B cell (primary cell): ENCODE measurements around the gene GSDME. TPM values are rescaled to one million over a fixed set of nuclear protein-coding genes. Genes with fewer than 3 reads are reported as not detected.
A peak's percentile ranks its signal among the peaks of the same experiment; 100 is the strongest.

ENCODE experiments used
- ATAC-seq: fragments of 200-7000 bp; cut with Tn5 transposase; one replicate; pipeline ENCODE4 v1.10.0; 2021; ENCODE audit warnings: low read depth, mild to moderate bottlenecking, moderate number of reproducible peaks, moderate library complexity
- CTCF ChIA-PET: fragments of 350-600 bp; sonication (Branson Sonifier 250); formaldehyde crosslinking; loops from one replicate; lab custom pipeline; 2021; ENCODE audit warnings: antibody characterized with exemption, inconsistent platforms; lab: Charles Lee
- POLR2A ChIA-PET: fragments of 350-600 bp; sonication (Branson Sonifier 250); formaldehyde crosslinking; loops from one replicate; lab custom pipeline; 2021; ENCODE audit warnings: antibody characterized with exemption; lab: Charles Lee
- DNase-seq: peaks from one replicate; pipeline ENCODE4 v3.0.0; 2013
- H2AFZ ChIP-seq: 2 replicates; pipeline ENCODE4 v1.6.1; 2012; ENCODE audit warnings: mild to moderate bottlenecking, low read depth, low read length; ENCODE audit not compliant: insufficient read depth, poor library complexity, severe bottlenecking
- H3K27ac ChIP-seq, 2 donors: 1 replicate in 1 of 2; 2 replicates in 1 of 2; pipeline ENCODE4 v1.5.1; 2012 to 2013; ENCODE audit warnings: low read length in 2 of 2, mild to moderate bottlenecking in 2 of 2, moderate library complexity in 1 of 2
- H3K27me3 ChIP-seq, 4 experiments: fragments of 200-600 bp in 1 of 4; sonication (generic) in 1 of 4; replicated peaks in 1 of 4; 1 replicate in 2 of 4; 2 replicates in 2 of 4; pipeline versions ENCODE4 v1.6.1 to v1.7.0; 2013 to 2016; ENCODE audit warnings: low read length in 3 of 4, mild to moderate bottlenecking in 2 of 4, mixed read lengths in 1 of 4, moderate library complexity in 1 of 4; ENCODE audit not compliant: insufficient read depth in 4 of 4, control insufficient read depth in 3 of 4; ENCODE audit errors: control extremely low read depth in 1 of 4
- H3K36me3 ChIP-seq, 2 experiments: replicated peaks in 1 of 2; 1 replicate in 1 of 2; 2 replicates in 1 of 2; pipeline versions ENCODE4 v1.6.1 to v1.7.1; 2013; ENCODE audit warnings: low read length in 1 of 2; ENCODE audit not compliant: insufficient read depth in 2 of 2, control insufficient read depth in 1 of 2; ENCODE audit errors: control extremely low read depth in 1 of 2, extremely low read depth in 1 of 2
- H3K4me1 ChIP-seq, 2 donors: fragments of 200-600 bp in 1 of 2; sonication (generic) in 1 of 2; 1 replicate in 1 of 2; 2 replicates in 1 of 2; pipeline versions ENCODE4 v1.5.1 to v1.6.1; 2013 to 2017; ENCODE audit warnings: low read length in 2 of 2; ENCODE audit not compliant: control insufficient read depth in 2 of 2, insufficient read depth in 2 of 2
- H3K4me2 ChIP-seq: replicated peaks from 2 replicates; pipeline ENCODE3; 2012; ENCODE audit warnings: mild to moderate bottlenecking, low read depth, low read length; ENCODE audit not compliant: poor library complexity, severe bottlenecking
- H3K4me3 ChIP-seq, 5 experiments: fragments of 200-600 bp in 1 of 5; sonication (generic) in 1 of 5; 1 replicate in 3 of 5; 2 replicates in 2 of 5; pipeline versions ENCODE4 v1.5.1 to v1.7.0; 2011 to 2016; ENCODE audit warnings: low read length in 4 of 5, mild to moderate bottlenecking in 4 of 5, low read depth in 2 of 5, control low read depth in 1 of 5, moderate library complexity in 1 of 5; ENCODE audit not compliant: insufficient read depth in 1 of 5; ENCODE audit errors: control extremely low read depth in 1 of 5, extremely low read depth in 1 of 5
- H3K79me2 ChIP-seq: fragments of 200-600 bp; sonication (generic); one replicate; pipeline ENCODE4 v1.6.0; 2016; ENCODE audit warnings: low read length; ENCODE audit not compliant: control insufficient read depth, insufficient read depth
- H3K9ac ChIP-seq: fragments of 200-600 bp; sonication (generic); 2 replicates; pipeline ENCODE4 v1.6.1; 2017; ENCODE audit warnings: mild to moderate bottlenecking, low read length, moderate library complexity
- H3K9me3 ChIP-seq, 3 donors: one replicate each; pipeline versions ENCODE4 v1.6.1 to v1.7.1; 2013; ENCODE audit warnings: low read length in 2 of 3; ENCODE audit not compliant: control insufficient read depth in 2 of 3, insufficient read depth in 1 of 3; ENCODE audit errors: control extremely low read depth in 1 of 3
- H4K20me1 ChIP-seq: 2 replicates; pipeline ENCODE4 v1.6.0; 2012; ENCODE audit warnings: mild to moderate bottlenecking, low read length; ENCODE audit not compliant: insufficient read depth, control insufficient read depth, poor library complexity, severe bottlenecking
- H3K27ac Mint-ChIP-seq: one replicate; pipeline ENCODE4 v1.8.0; 2021; ENCODE audit warnings: mixed read lengths
- H3K27me3 Mint-ChIP-seq: one replicate; pipeline ENCODE4 v1.8.0; 2021; ENCODE audit warnings: mixed read lengths
- H3K4me1 Mint-ChIP-seq: one replicate; pipeline ENCODE4 v1.8.0; 2021; ENCODE audit warnings: mixed read lengths
- H3K4me3 Mint-ChIP-seq: one replicate; pipeline ENCODE4 v1.8.0; 2021; ENCODE audit warnings: mixed read lengths
- H3K9me3 Mint-ChIP-seq: one replicate; pipeline ENCODE4 v1.8.0; 2022; ENCODE audit warnings: mixed read lengths; ENCODE audit not compliant: insufficient read depth
- EZH2 ChIP-seq: IDR thresholded peaks from 2 replicates; pipeline ENCODE4 v1.6.1; 2012; ENCODE audit warnings: borderline replicate concordance, low read depth, mild to moderate bottlenecking, moderate library complexity, low read length; ENCODE audit not compliant: insufficient read depth, poor library complexity, severe bottlenecking
- WGBS: methylation state at CpG from one replicate; pipeline ENCODE4 v1.1.5; 2013; ENCODE audit warnings: missing lambda C conversion rate; ENCODE audit not compliant: insufficient coverage; 5-methylcytosine and 5-hydroxymethylcytosine counted together
- intact Hi-C: fragments of 100-400 bp; cut with micrococcal nuclease; formaldehyde crosslinking; loops from one replicate; pipeline ENCODE4 v1.10.0; 2022
- polyA plus RNA-seq: library from polyadenylated mRNA; depleted of rRNA; stranded (reverse); fragments of >200 nt; gene quantifications from 2 replicates; pipeline ENCODE4 v1.2.3, GENCODE V29; 2012
- total RNA-seq, 2 donors: library from RNA; stranded (reverse); fragments of 120-200 nt in 1 of 2; gene quantifications; 1 replicate in 1 of 2; 2 replicates in 1 of 2; pipeline versions ENCODE4 v1.2.3 to v1.2.4, GENCODE V29; 2013 to 2022
- TF ChIP-seq, protein P1 (sequence below): fragments of 200-600 bp; IDR thresholded peaks from one replicate; pipeline ENCODE4 v1.8.0; 2022; ENCODE audit warnings: antibody characterized with exemption, mild to moderate bottlenecking

Gene GSDME
- total and polyA plus RNA-seq, 2 donors (not counting 1 experiment from before 2014, with no cell fraction given): 7.0 to 11.9 TPM

DNA sequence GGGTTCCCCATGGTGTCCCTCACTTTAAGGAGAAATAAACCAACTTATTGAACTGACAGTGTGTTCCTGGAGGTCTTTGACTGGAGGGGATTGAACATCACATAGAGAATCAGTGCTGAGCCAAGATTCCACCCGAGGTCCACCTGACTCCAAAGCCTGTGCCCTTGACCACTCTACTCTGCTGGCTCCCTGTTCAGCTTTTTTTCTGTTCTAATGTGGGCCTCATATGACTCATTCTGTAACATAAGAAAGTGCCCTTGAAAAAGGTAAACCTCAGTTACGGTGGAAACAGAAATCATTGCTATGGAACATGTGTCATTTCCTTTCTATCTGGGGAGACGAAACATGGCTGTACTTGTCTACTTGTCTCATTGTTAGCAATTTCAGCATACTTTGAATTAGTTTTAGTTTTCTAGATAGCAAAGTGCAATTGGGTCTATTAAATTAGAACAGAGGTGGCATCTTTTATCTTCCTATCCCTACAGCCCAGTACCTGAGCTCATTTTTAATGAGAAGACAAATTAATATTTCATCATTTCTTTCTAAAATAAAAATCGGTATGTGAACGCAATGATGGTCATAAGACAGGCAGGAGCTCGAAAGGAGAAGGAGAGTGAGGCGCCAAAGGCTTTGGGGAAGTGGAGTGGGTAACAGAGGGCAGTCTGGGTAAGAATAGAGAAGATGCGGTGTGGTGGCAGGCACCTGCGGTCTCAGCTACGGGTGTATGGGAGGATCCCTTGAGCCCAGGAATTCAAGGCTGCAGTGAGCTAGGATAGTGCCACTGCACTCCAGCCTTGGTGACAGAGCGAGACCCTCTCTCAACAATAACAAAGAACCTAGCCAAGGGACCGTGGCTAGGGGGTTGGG is 1.5 kb downstream of the GSDME start:
- Mint-ChIP-seq H3K27ac (no peak overlapping the region), H3K4me3 (peak overlapping the region; percentile 92), H3K4me1 (peaks cover 27% of the 10 kb centered on the region), H3K9me3 (no peaks in the 10 kb centered on the region), H3K27me3 (peaks cover 33% of the 10 kb centered on the region)
- Histone ChIP-seq H3K4me3 (peak overlapping the region in 2 of 5 experiments; percentile 68 to 84), H3K9ac (peak overlapping the region; percentile 70), H3K4me1 (peaks cover 16 to 19% of the 10 kb centered on the region in 2 donors), H4K20me1 (no peaks in the 10 kb centered on the region), H3K79me2 (no peaks in the 10 kb centered on the region), H3K27me3 (peaks cover 0 to 40% (median 24%) of the 10 kb centered on the region in 4 experiments), H3K9me3 (peaks cover 0 to 3% (median 0%) of the 10 kb centered on the region in 3 donors), H3K27ac (no peak overlapping the region), H2AFZ (no peak overlapping the region), H3K4me2 (peak overlapping the region; percentile 90), H3K36me3 (no peaks in the 10 kb centered on the region)
- ATAC-seq (no peak), DNase-seq (peak; percentile 47)
- intact Hi-C loops: no loop called here
- POLR2A ChIA-PET: interaction anchor here (1.2 kb wide), 1 partner anchor 78 kb away, joined by 10 read pairs; no protein-coding TSS in a partner anchor
- TF ChIP-seq, protein P1, sequence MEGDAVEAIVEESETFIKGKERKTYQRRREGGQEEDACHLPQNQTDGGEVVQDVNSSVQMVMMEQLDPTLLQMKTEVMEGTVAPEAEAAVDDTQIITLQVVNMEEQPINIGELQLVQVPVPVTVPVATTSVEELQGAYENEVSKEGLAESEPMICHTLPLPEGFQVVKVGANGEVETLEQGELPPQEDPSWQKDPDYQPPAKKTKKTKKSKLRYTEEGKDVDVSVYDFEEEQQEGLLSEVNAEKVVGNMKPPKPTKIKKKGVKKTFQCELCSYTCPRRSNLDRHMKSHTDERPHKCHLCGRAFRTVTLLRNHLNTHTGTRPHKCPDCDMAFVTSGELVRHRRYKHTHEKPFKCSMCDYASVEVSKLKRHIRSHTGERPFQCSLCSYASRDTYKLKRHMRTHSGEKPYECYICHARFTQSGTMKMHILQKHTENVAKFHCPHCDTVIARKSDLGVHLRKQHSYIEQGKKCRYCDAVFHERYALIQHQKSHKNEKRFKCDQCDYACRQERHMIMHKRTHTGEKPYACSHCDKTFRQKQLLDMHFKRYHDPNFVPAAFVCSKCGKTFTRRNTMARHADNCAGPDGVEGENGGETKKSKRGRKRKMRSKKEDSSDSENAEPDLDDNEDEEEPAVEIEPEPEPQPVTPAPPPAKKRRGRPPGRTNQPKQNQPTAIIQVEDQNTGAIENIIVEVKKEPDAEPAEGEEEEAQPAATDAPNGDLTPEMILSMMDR: no peak
- TF ChIP-seq EZH2: no peak
- WGBS: 67% methylated on average over 7 of the region's 12 CpGs
- CTCF ChIA-PET: interaction anchor here (1.1 to 1.9 kb wide), 6 partner anchors 9 to 338 kb away, joined by 3 to 6 read pairs (median 4); no protein-coding TSS in a partner anchor
